Caco-2 (cell line): ENCODE measurements around the gene MGLL. TPM values are rescaled to one million over a fixed set of nuclear protein-coding genes. Genes with fewer than 3 reads are reported as not detected.
A peak's percentile ranks its signal among the peaks of the same experiment; 100 is the strongest.

Source experiments
- BruUV-seq: library from RNA; stranded (reverse); fragments of 400-500 nt; replicated peaks from 2 replicates; lab custom pipeline; 2021; lab: Mats Ljungman, UMichigan
- CTCF ChIA-PET: fragments of 300-600 bp; sonication (Branson Sonifier 250); formaldehyde crosslinking; loops from one replicate; lab custom pipeline; 2022; ENCODE audit warnings: antibody characterized with exemption; lab: Charles Lee
- POLR2A ChIA-PET: fragments of 300-600 bp; sonication (Branson Sonifier 250); formaldehyde crosslinking; loops from one replicate; lab custom pipeline; 2022; ENCODE audit warnings: antibody characterized with exemption; lab: Charles Lee
- DNase-seq, 2 experiments: peaks; one replicate each; pipeline versions ENCODE4 v3.0.0 to v3.0.0-alpha.2; 2020 to 2022
- H3K27me3 ChIP-seq: replicated peaks from 2 replicates; pipeline ENCODE4 v1.6.0; 2011; ENCODE audit warnings: low read length; ENCODE audit not compliant: control insufficient read depth, insufficient read depth
- H3K36me3 ChIP-seq: 2 replicates; pipeline ENCODE4 v1.5.1; 2011; ENCODE audit warnings: low read length; ENCODE audit not compliant: control insufficient read depth, insufficient read depth
- H3K4me1 ChIP-seq: fragments of 250-450 bp; sonication (Bioruptor Pico); 2 replicates; pipeline ENCODE4 v1.5.1; 2020; ENCODE audit warnings: mild to moderate bottlenecking
- H3K4me3 ChIP-seq: 2 replicates; pipeline ENCODE4 v1.5.1; 2011; ENCODE audit warnings: low read depth, mild to moderate bottlenecking, control low read depth, low read length
- H3K9me3 ChIP-seq: fragments of 250-450 bp; sonication (Bioruptor Pico); 2 replicates; pipeline ENCODE4 v1.5.1; 2020; ENCODE audit warnings: mild to moderate bottlenecking, moderate library complexity
- H3K27ac Mint-ChIP-seq: one replicate; pipeline ENCODE4 v1.8.0; 2022; ENCODE audit warnings: mixed read lengths; ENCODE audit not compliant: unreplicated experiment
- H3K27me3 Mint-ChIP-seq: one replicate; pipeline ENCODE4 v1.8.0; 2022; ENCODE audit warnings: mixed read lengths; ENCODE audit not compliant: insufficient read depth, unreplicated experiment
- H3K36me3 Mint-ChIP-seq: one replicate; pipeline ENCODE4 v1.8.0; 2022; ENCODE audit warnings: mild to moderate bottlenecking, mixed read lengths; ENCODE audit not compliant: insufficient read depth, unreplicated experiment
- H3K4me1 Mint-ChIP-seq: one replicate; pipeline ENCODE4 v1.8.0; 2022; ENCODE audit warnings: low read depth, mixed read lengths; ENCODE audit not compliant: unreplicated experiment
- H3K4me3 Mint-ChIP-seq: one replicate; pipeline ENCODE4 v1.8.0; 2022; ENCODE audit warnings: mild to moderate bottlenecking, moderate library complexity, mixed read lengths; ENCODE audit not compliant: unreplicated experiment
- H3K9me3 Mint-ChIP-seq: one replicate; pipeline ENCODE4 v1.8.0; 2022; ENCODE audit warnings: mixed read lengths; ENCODE audit not compliant: unreplicated experiment
- CTCF ChIP-seq, 2 experiments: fragments of 200-600 bp in 1 of 2; IDR thresholded peaks; 1 replicate in 1 of 2; 2 replicates in 1 of 2; pipeline versions ENCODE4 v1.5.1 to v1.8.0; 2011 to 2022; ENCODE audit warnings: antibody characterized with exemption in 1 of 2, control low read depth in 1 of 2, inconsistent platforms in 1 of 2, low read depth in 1 of 2, low read length in 1 of 2, mild to moderate bottlenecking in 1 of 2, moderate library complexity in 1 of 2; ENCODE audit not compliant: insufficient read depth in 1 of 2, severe bottlenecking in 1 of 2, unreplicated experiment in 1 of 2
- intact Hi-C: fragments of 100-400 bp; cut with micrococcal nuclease; formaldehyde crosslinking; loops from one replicate; pipeline ENCODE4 v1.10.0; 2022; ENCODE audit not compliant: unreplicated experiment
- total RNA-seq: library from RNA; stranded (reverse); gene quantifications from 2 replicates; pipeline ENCODE4 v1.2.3, GENCODE V29; 2022

MGLL gene
- total RNA-seq, 1 experiment from 2014 or later = 7.8 TPM

- no peak overlapping the region for H3K27ac Mint-ChIP-seq
- intact Hi-C loops = no loop called here
- no peaks in the 10 kb centered on the region for H3K36me3 ChIP-seq
- TF ChIP-seq CTCF (IDR thresholded peaks at IDR 0.05; ENCODE audit: insufficient read depth in 1 of 2, low read depth in 1 of 2, low read length in 1 of 2, severe bottlenecking in 1 of 2, unreplicated experiment in 1 of 2) = no peak
- H3K9me3 Mint-ChIP-seq = peaks cover 17% of the 10 kb centered on the region
- peaks cover 11% of the 10 kb centered on the region; the same call in 1 of the 2 replicates for H3K9me3 ChIP-seq
- H3K4me3 ChIP-seq = no peak overlapping the region
- no peaks in the 10 kb centered on the region for H3K27me3 ChIP-seq
- no peaks in the 10 kb centered on the region for H3K36me3 Mint-ChIP-seq
- H3K27me3 Mint-ChIP-seq = no peaks in the 10 kb centered on the region
- ChIA-PET CTCF (interaction anchor here (0.7 kb wide), 1 partner anchor 84 kb away, joined by 9 read pairs; no protein-coding TSS in a partner anchor), POLR2A (interaction anchor here (0.7 kb wide), 1 partner anchor 9 kb away, joined by 3 read pairs; no protein-coding TSS in a partner anchor)
- no peak overlapping the region for H3K4me3 Mint-ChIP-seq
- peaks cover 16% of the 10 kb centered on the region for H3K4me1 Mint-ChIP-seq
- H3K4me1 ChIP-seq = peaks cover 14% of the 10 kb centered on the region
- DNase-seq = no peak
- BruUV-seq = no TSS peak
Measured at GRCh38 chr3:127825756-127826155, 3.4 kb upstream of the MGLL start.

GRCh38 chr3:127824151-127824825, 2.0 kb upstream of the MGLL start:
- ChIA-PET POLR2A (no interaction called here), CTCF (interaction anchor here (2.3 kb wide), 1 partner anchor 33 kb away, joined by 11 read pairs; no protein-coding TSS in a partner anchor)
- H3K4me1 ChIP-seq = peaks cover 25% of the 10 kb centered on the region
- no peaks in the 10 kb centered on the region for H3K36me3 ChIP-seq
- TF ChIP-seq CTCF (IDR thresholded peaks at IDR 0.05; ENCODE audit: insufficient read depth in 1 of 2, low read depth in 1 of 2, low read length in 1 of 2, severe bottlenecking in 1 of 2, unreplicated experiment in 1 of 2) = no peak
- H3K4me1 Mint-ChIP-seq = peaks cover 28% of the 10 kb centered on the region
- H3K4me3 Mint-ChIP-seq = peak overlapping the region; percentile 91
- no peak overlapping the region for H3K4me3 ChIP-seq
- no peak overlapping the region for H3K27ac Mint-ChIP-seq
- intact Hi-C loops = no loop called here
- peaks cover 11% of the 10 kb centered on the region; the same call in 1 of the 2 replicates for H3K9me3 ChIP-seq
- H3K27me3 Mint-ChIP-seq = no peaks in the 10 kb centered on the region
- no peaks in the 10 kb centered on the region for H3K27me3 ChIP-seq
- BruUV-seq = no TSS peak
- no peak for DNase-seq
- peaks cover 3% of the 10 kb centered on the region for H3K9me3 Mint-ChIP-seq
- H3K36me3 Mint-ChIP-seq = no peaks in the 10 kb centered on the region

- TF ChIP-seq CTCF (IDR thresholded peaks at IDR 0.05; ENCODE audit: insufficient read depth in 1 of 2, low read depth in 1 of 2, low read length in 1 of 2, severe bottlenecking in 1 of 2, unreplicated experiment in 1 of 2) = no peak
- no peaks in the 10 kb centered on the region for H3K36me3 Mint-ChIP-seq
- Histone ChIP-seq H3K4me3 (peak overlapping the region; percentile 88), H3K27me3 (no peaks in the 10 kb centered on the region), H3K4me1 (peaks cover 32% of the 10 kb centered on the region), H3K9me3 (peaks cover 11% of the 10 kb centered on the region; the same call in 1 of the 2 replicates), H3K36me3 (no peaks in the 10 kb centered on the region)
- peak overlapping the region; percentile 15 for H3K27ac Mint-ChIP-seq
- H3K27me3 Mint-ChIP-seq = no peaks in the 10 kb centered on the region
- H3K4me1 Mint-ChIP-seq = peaks cover 28% of the 10 kb centered on the region
- DNase-seq = no peak
- BruUV-seq = no TSS peak
- intact Hi-C loops = no loop called here
- ChIA-PET CTCF (interaction anchor here (1.2 to 2.3 kb wide), 3 partner anchors 32 to 136 kb away, joined by 3 to 11 read pairs (median 5); no protein-coding TSS in a partner anchor), POLR2A (no interaction called here)
- H3K4me3 Mint-ChIP-seq = peak overlapping the region; percentile 91
- H3K9me3 Mint-ChIP-seq = no peaks in the 10 kb centered on the region
Measured at GRCh38 chr3:127823426-127823857, 1.1 kb upstream of the MGLL start.
